GM18873 (cell line): ENCODE measurements around the gene MYCBPAP.
A peak's percentile ranks its signal among the peaks of the same experiment; 100 is the strongest.

Source experiments
- ATAC-seq: cut with Tn5 transposase; IDR thresholded peaks from one replicate; pipeline ENCODE4 v1.9.1; 2021; ENCODE audit warnings: mild to moderate bottlenecking, moderate library complexity, moderate number of reproducible peaks; ENCODE audit not compliant: unreplicated experiment, low FRiP score

MYCBPAP gene

GRCh38 chr17:50484386-50485155 is 23.7 kb upstream of the MYCBPAP start:
- no peak for ATAC-seq

- no peak for ATAC-seq
Observed at GRCh38 chr17:50487213-50488096, 20.8 kb upstream of the MYCBPAP start.

GRCh38 chr17:50488880-50489279 is 19.4 kb upstream of the MYCBPAP start:
- ATAC-seq, result no peak

DNA sequence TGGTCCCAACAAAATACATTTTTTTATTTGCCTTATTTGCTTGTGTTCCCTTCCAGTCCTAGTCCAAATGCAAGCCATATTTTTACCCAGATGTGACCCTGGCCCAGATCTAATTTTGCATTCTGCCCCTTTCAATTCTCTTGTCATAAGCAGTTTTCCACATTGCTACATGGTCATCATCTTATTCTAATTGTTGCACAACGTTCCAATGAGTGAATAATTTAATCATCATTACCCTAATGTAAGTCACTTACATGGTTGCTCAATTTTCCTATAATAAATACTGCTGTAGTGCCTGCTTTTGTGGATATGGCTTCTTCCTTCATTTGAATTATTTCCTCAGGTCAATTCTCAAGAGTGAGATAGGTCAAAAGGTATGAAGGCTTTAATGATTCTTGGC is 16.7 kb upstream of the MYCBPAP start:
- no peak for ATAC-seq

- ATAC-seq, result no peak
Observed at GRCh38 chr17:50492214-50492613, 16.0 kb upstream of the MYCBPAP start.

DNA sequence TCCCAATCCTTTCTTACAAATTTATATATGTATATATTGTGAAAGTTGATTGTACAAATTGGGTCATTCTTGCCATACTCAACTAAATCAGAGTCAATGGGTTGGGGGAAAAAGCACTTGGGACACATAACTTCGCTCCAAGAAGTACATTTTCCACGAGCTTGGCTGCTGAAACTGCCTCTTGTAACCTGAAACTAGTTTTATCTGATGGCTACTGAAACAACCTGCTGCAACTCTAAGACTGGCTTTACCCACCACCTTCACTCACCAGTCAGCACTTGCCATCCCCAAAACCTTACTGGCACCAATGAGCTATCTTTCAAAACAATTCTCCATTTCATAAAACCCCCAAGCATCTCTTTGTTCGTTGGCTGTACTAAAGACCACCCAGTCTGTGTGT is 14.5 kb upstream of the MYCBPAP start:
- ATAC-seq, result no peak

- ATAC-seq, result no peak
Observed at GRCh38 chr17:50495217-50495823, 12.9 kb upstream of the MYCBPAP start.

- no peak for ATAC-seq
Observed at GRCh38 chr17:50495918-50496317, 12.3 kb upstream of the MYCBPAP start.

DNA sequence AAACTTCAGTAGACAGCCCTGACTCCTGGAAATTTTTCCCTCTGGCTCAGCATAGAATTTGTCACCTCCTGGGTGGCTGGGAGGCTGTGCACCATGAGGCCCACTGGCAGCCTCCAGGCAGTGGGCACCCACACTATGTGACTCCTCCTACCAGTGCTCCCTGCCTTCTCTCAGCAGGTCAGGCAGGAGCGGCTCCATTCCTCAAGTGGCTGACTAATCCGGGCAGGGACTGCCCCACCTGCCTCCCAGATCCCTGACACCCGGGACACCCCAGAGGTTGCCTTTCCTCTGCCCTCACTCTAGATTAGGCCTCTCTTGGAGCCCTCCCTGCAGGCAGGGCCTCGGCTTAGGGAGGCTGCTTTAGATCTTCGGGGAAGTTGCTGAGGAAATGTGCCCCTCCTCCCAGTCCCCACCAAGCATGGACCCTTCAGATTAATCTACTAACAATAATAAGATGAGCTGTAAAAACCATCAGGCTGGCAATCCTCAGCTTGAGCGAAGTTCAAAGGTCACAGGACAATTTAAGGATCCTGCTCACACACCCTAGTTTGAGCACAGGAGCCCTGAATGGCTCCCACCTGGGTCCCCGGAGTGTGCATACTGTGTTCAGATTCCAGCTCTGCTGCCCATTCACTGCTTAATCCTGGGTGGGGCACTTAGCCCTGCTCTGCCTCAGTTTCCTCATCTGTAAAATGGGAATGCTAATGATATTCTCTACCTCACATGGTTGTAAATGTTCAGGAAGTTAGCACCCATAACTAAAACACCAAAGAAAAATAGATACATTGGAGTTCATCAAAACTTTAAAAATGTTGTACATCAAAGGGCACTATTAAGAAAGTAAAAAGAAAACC is 10.0 kb upstream of the MYCBPAP start:
- ATAC-seq, result no peak

DNA sequence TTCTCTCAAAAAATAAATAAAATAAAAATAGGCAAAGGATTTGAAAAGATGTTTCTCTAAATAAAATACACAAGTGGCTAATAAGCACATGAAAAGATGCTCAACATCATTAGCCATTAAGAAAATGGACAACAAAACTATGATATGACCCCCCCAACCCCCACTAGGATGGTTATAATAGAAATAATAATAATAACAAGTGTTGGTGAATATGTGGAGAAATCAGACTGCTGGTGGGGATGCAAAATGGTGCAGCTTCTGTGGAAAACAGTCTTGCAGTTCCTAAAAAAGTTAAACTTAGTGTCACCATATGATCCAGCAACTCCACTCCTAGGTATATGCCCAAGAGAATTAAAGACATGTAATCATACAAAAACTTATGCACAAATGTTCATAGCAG is 9.0 kb upstream of the MYCBPAP start:
- ATAC-seq, result no peak

GRCh38 chr17:50499721-50500120 is 8.5 kb upstream of the MYCBPAP start:
- no peak for ATAC-seq

DNA sequence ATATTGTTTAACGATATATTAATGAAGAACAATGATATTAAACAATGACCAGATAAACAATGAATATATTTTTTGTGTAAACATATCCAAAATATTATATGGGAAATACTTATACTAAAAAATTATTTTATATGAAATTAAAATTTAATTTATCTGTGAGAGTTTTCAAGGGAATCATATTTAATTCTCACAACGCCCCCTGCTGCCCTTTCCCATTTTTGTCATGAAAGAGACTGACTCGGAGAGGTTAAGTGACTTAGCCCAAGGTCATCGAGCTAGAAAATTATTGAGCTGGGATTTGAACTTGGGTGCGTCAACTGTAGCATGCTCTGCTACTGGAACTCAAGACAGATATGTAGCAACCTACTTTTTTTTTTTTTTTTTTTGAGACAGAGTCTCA is 7.2 kb upstream of the MYCBPAP start:
- ATAC-seq, result no peak

- no peak for ATAC-seq
Observed at GRCh38 chr17:50502301-50502990, 5.8 kb upstream of the MYCBPAP start.

- ATAC-seq, result no peak
Observed at GRCh38 chr17:50505591-50506130, 2.6 kb upstream of the MYCBPAP start.

- ATAC-seq, result no peak
Observed at GRCh38 chr17:50506298-50506697, 1.9 kb upstream of the MYCBPAP start.

- ATAC-seq, result no peak
Observed at GRCh38 chr17:50508573-50509460, 578 bp downstream of the MYCBPAP start.

DNA sequence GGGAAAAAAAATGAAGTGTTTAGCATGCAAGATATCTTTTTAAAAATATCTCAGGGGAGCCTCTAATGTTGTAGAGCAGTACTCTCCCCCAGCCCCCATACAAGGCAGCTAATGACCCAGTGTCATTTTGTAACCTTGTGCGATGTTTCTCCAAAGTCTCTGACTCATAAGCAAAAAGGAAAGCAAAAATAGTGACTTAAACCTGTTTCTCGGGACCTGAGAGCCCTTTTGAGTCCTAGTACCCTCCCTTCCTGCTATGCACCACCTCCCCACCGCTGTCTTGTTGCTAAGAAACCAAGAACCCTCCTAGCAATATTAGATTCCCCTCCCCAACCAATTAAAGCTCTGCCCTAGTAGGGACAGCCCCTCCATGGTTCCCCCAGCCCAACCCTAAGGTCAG is 2.8 kb downstream of the MYCBPAP start:
- ATAC-seq, result peak; percentile 87

- ATAC-seq, result no peak
Observed at GRCh38 chr17:50513495-50513894, 5.3 kb downstream of the MYCBPAP start.

DNA sequence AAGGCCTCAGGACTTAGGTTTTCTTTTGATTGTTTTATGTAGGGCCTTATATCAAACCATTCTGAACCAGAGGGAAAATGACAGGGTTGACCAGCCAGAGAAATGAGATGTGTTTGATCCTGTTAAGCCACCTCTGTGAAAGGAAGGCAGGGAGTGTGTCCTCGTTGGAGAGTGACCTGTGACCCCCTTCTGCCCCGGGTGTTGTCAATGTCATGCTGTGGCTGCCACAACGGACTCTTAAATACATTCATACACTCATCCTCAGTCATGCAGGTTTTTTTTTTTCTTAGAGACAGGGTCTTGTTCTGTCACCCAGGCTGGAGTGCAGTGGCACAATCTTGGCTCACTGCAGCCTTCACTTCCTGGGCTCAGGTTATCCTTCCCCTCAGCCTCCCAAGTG is 6.1 kb downstream of the MYCBPAP start:
- ATAC-seq, result no peak
